DND-41 (cell line): ENCODE measurements around the gene LAMTOR3.

Experiments
- ATAC-seq: fragments of 200-7000 bp; cut with Tn5 transposase; 3 replicates; pipeline ENCODE4 v1.9.1; 2021; ENCODE audit warnings: low read depth; ENCODE audit not compliant: insufficient read depth
- DNase-seq: peaks from one replicate; pipeline ENCODE4 v3.0.0-alpha.2; 2020
- H2AFZ ChIP-seq: 2 replicates; pipeline ENCODE4 v1.6.0; 2012; ENCODE audit warnings: low read depth, low read length
- H3K27ac ChIP-seq: 2 replicates; pipeline ENCODE4 v1.5.1; 2012; ENCODE audit warnings: low read length, inconsistent platforms
- H3K27me3 ChIP-seq: fragments of 200-600 bp; sonication (generic); 2 replicates; pipeline ENCODE4 v1.6.0; 2012; ENCODE audit warnings: low read length, mild to moderate bottlenecking, inconsistent platforms; ENCODE audit not compliant: insufficient read depth, poor library complexity
- H3K36me3 ChIP-seq: 2 replicates; pipeline ENCODE4 v1.5.1; 2012; ENCODE audit warnings: low read length, inconsistent platforms; ENCODE audit not compliant: insufficient read depth
- H3K4me1 ChIP-seq: 2 replicates; pipeline ENCODE4 v1.5.1; 2012; ENCODE audit warnings: mild to moderate bottlenecking, low read length; ENCODE audit not compliant: insufficient read depth
- H3K4me2 ChIP-seq: 2 replicates; pipeline ENCODE4 v1.6.0; 2012; ENCODE audit warnings: mild to moderate bottlenecking, moderate library complexity, low read length, inconsistent platforms; ENCODE audit not compliant: insufficient read depth
- H3K4me3 ChIP-seq, 2 experiments: fragments of 200-600 bp in 1 of 2; shearing (Covaris generic) in 1 of 2; 2 replicates each; pipeline ENCODE4 v1.5.1; 2012 to 2016; ENCODE audit warnings: inconsistent platforms in 2 of 2, low read length in 2 of 2, mild to moderate bottlenecking in 2 of 2, low read depth in 1 of 2, moderate library complexity in 1 of 2
- H3K79me2 ChIP-seq: 2 replicates; pipeline ENCODE4 v1.6.0; 2012; ENCODE audit warnings: low read length, inconsistent platforms; ENCODE audit not compliant: insufficient read depth
- H3K9ac ChIP-seq: 2 replicates; pipeline ENCODE4 v1.6.0; 2012; ENCODE audit warnings: low read depth, mild to moderate bottlenecking, inconsistent platforms, low read length, moderate library complexity
- H3K9me3 ChIP-seq: 2 replicates; pipeline ENCODE4 v1.5.1; 2012; ENCODE audit warnings: low read length, moderate library complexity, mild to moderate bottlenecking, inconsistent platforms; ENCODE audit not compliant: insufficient read depth, severe bottlenecking
- H4K20me1 ChIP-seq: 2 replicates; pipeline ENCODE4 v1.6.0; 2012; ENCODE audit warnings: low read length; ENCODE audit not compliant: insufficient read depth
- CTCF ChIP-seq: IDR thresholded peaks from 2 replicates; pipeline ENCODE4 v1.5.1; 2012; ENCODE audit warnings: borderline replicate concordance, low read length, moderate library complexity, mild to moderate bottlenecking; ENCODE audit not compliant: poor library complexity, severe bottlenecking; ENCODE audit errors: extremely low read depth
- EZH2 ChIP-seq: IDR thresholded peaks from 3 replicates; pipeline ENCODE4 v1.6.1; 2012; ENCODE audit warnings: borderline replicate concordance, low read depth, mild to moderate bottlenecking, moderate library complexity, low read length, inconsistent platforms; ENCODE audit not compliant: severe bottlenecking

The LAMTOR3 gene

DNA sequence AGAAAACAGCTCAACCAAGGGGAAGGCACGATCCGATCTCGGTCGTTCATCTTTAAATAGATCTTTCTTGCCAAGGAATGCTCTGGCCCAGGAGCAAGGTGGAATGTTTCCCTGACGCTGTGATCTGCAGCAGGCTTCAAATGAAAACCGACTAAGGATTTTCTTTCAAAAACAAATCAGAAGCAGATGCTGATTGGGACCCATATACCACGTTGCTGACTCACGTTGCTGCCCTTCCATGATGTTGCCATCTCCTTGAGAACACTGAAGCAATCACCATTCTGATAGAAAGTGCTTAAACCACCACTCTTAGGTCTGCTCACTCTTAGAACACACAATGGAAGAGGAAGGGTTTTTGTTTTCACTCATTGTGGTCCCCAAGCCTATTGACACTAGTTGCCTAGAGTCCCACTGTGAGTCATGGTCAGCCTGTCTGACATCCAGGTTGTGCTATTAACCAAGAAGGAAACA lies 26.1 kb downstream of the LAMTOR3 start:
- Histone ChIP-seq H3K4me2 (no peak overlapping the region), H3K79me2 (no peaks in the 10 kb centered on the region), H3K9ac (no peak overlapping the region), H4K20me1 (no peaks in the 10 kb centered on the region), H3K36me3 (no peaks in the 10 kb centered on the region), H3K4me3 (no peak overlapping the region), H3K4me1 (no peaks in the 10 kb centered on the region), H3K9me3 (no peaks in the 10 kb centered on the region), H3K27ac (no peak overlapping the region), H3K27me3 (no peaks in the 10 kb centered on the region), H2AFZ (no peak overlapping the region)
- TF ChIP-seq CTCF (no peak), EZH2 (no peak)
- no peak for ATAC-seq
- DNase-seq, result no peak

- H3K79me2 ChIP-seq, result no peaks in the 10 kb centered on the region
- H3K9ac ChIP-seq, result no peak overlapping the region
- no peak overlapping the region for H3K27ac ChIP-seq
- ATAC-seq (no peak), DNase-seq (no peak)
- H2AFZ ChIP-seq, result no peak overlapping the region
- H3K4me1 ChIP-seq, result no peaks in the 10 kb centered on the region
- no peak overlapping the region for H3K4me2 ChIP-seq
- TF ChIP-seq EZH2, result no peak
- no peak for TF ChIP-seq CTCF
- no peak overlapping the region for H3K4me3 ChIP-seq
- no peaks in the 10 kb centered on the region for H3K36me3 ChIP-seq
- no peaks in the 10 kb centered on the region for H3K9me3 ChIP-seq
- no peaks in the 10 kb centered on the region for H4K20me1 ChIP-seq
- no peaks in the 10 kb centered on the region for H3K27me3 ChIP-seq
Observed at GRCh38 chr4:99863804-99864203, 30.4 kb downstream of the LAMTOR3 start.

DNA sequence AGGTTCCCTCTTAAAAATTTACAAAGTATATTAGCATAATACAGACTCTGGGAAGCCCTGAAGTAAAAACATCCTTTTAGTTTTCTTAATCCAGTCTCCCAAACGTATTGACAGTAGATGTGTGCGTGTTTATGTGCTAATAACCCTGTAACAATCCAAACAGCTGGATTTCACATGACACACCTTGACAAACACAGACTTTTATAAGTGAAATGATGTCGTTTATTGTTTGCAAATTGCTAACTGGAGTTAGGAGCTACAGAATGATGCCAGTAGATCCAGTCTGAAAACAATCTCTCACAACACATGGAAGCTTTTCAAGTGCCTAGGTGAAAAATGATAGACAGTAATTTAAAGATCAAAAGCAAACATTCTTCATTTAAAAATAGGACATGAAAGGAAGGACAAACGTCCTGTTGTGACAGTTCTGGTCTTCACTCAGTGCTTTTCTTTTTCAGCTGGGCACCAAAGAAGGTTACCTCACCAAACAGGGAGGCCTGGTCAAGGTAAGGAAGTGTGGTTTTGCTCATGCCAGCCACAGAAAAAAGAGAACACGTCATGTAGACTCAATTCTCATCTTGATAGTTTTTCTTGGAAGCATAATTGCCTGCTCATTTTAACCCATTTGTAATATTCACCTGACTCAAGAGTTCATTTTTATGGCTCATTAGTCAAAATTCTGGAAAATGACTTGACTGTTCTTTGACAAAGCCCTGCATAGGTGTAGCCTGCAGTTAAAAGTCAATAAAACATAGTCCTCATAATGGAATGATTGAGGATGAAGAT lies 32.9 kb downstream of the LAMTOR3 start:
- Histone ChIP-seq H3K79me2 (no peaks in the 10 kb centered on the region), H3K36me3 (no peaks in the 10 kb centered on the region), H3K27me3 (no peaks in the 10 kb centered on the region), H3K27ac (no peak overlapping the region), H3K4me1 (no peaks in the 10 kb centered on the region), H3K4me3 (no peak overlapping the region), H4K20me1 (no peaks in the 10 kb centered on the region), H3K4me2 (no peak overlapping the region), H3K9me3 (no peaks in the 10 kb centered on the region), H2AFZ (no peak overlapping the region), H3K9ac (no peak overlapping the region)
- no peak for DNase-seq
- TF ChIP-seq EZH2 (no peak), CTCF (no peak)
- ATAC-seq, result no peak
